B cell (primary cell): ENCODE results near the gene SLC32A1. TPM values are rescaled to one million over a fixed set of nuclear protein-coding genes. Genes with fewer than 3 reads are reported as not detected.

Experiments used
- ATAC-seq: fragments of 200-7000 bp; cut with Tn5 transposase; one replicate; pipeline ENCODE4 v1.10.0; 2021; ENCODE audit warnings: low read depth, mild to moderate bottlenecking, moderate number of reproducible peaks, moderate library complexity
- CTCF ChIA-PET: fragments of 350-600 bp; sonication (Branson Sonifier 250); formaldehyde crosslinking; loops from one replicate; lab custom pipeline; 2021; ENCODE audit warnings: antibody characterized with exemption, inconsistent platforms; lab: Charles Lee
- POLR2A ChIA-PET: fragments of 350-600 bp; sonication (Branson Sonifier 250); formaldehyde crosslinking; loops from one replicate; lab custom pipeline; 2021; ENCODE audit warnings: antibody characterized with exemption; lab: Charles Lee
- DNase-seq: peaks from one replicate; pipeline ENCODE4 v3.0.0; 2013
- H2AFZ ChIP-seq: 2 replicates; pipeline ENCODE4 v1.6.1; 2012; ENCODE audit warnings: mild to moderate bottlenecking, low read depth, low read length; ENCODE audit not compliant: insufficient read depth, poor library complexity, severe bottlenecking
- H3K27ac ChIP-seq, 2 donors: 1 replicate in 1 of 2; 2 replicates in 1 of 2; pipeline ENCODE4 v1.5.1; 2012 to 2013; ENCODE audit warnings: low read length in 2 of 2, mild to moderate bottlenecking in 2 of 2, moderate library complexity in 1 of 2
- H3K27me3 ChIP-seq, 4 experiments: fragments of 200-600 bp in 1 of 4; sonication (generic) in 1 of 4; replicated peaks in 1 of 4; 1 replicate in 2 of 4; 2 replicates in 2 of 4; pipeline versions ENCODE4 v1.6.1 to v1.7.0; 2013 to 2016; ENCODE audit warnings: low read length in 3 of 4, mild to moderate bottlenecking in 2 of 4, mixed read lengths in 1 of 4, moderate library complexity in 1 of 4; ENCODE audit not compliant: insufficient read depth in 4 of 4, control insufficient read depth in 3 of 4; ENCODE audit errors: control extremely low read depth in 1 of 4
- H3K36me3 ChIP-seq, 2 experiments: replicated peaks in 1 of 2; 1 replicate in 1 of 2; 2 replicates in 1 of 2; pipeline versions ENCODE4 v1.6.1 to v1.7.1; 2013; ENCODE audit warnings: low read length in 1 of 2; ENCODE audit not compliant: insufficient read depth in 2 of 2, control insufficient read depth in 1 of 2; ENCODE audit errors: control extremely low read depth in 1 of 2, extremely low read depth in 1 of 2
- H3K4me1 ChIP-seq, 2 donors: fragments of 200-600 bp in 1 of 2; sonication (generic) in 1 of 2; 1 replicate in 1 of 2; 2 replicates in 1 of 2; pipeline versions ENCODE4 v1.5.1 to v1.6.1; 2013 to 2017; ENCODE audit warnings: low read length in 2 of 2; ENCODE audit not compliant: control insufficient read depth in 2 of 2, insufficient read depth in 2 of 2
- H3K4me2 ChIP-seq: replicated peaks from 2 replicates; pipeline ENCODE3; 2012; ENCODE audit warnings: mild to moderate bottlenecking, low read depth, low read length; ENCODE audit not compliant: poor library complexity, severe bottlenecking
- H3K4me3 ChIP-seq, 5 experiments: fragments of 200-600 bp in 1 of 5; sonication (generic) in 1 of 5; 1 replicate in 3 of 5; 2 replicates in 2 of 5; pipeline versions ENCODE4 v1.5.1 to v1.7.0; 2011 to 2016; ENCODE audit warnings: low read length in 4 of 5, mild to moderate bottlenecking in 4 of 5, low read depth in 2 of 5, control low read depth in 1 of 5, moderate library complexity in 1 of 5; ENCODE audit not compliant: insufficient read depth in 1 of 5; ENCODE audit errors: control extremely low read depth in 1 of 5, extremely low read depth in 1 of 5
- H3K79me2 ChIP-seq: fragments of 200-600 bp; sonication (generic); one replicate; pipeline ENCODE4 v1.6.0; 2016; ENCODE audit warnings: low read length; ENCODE audit not compliant: control insufficient read depth, insufficient read depth
- H3K9ac ChIP-seq: fragments of 200-600 bp; sonication (generic); 2 replicates; pipeline ENCODE4 v1.6.1; 2017; ENCODE audit warnings: mild to moderate bottlenecking, low read length, moderate library complexity
- H3K9me3 ChIP-seq, 3 donors: one replicate each; pipeline versions ENCODE4 v1.6.1 to v1.7.1; 2013; ENCODE audit warnings: low read length in 2 of 3; ENCODE audit not compliant: control insufficient read depth in 2 of 3, insufficient read depth in 1 of 3; ENCODE audit errors: control extremely low read depth in 1 of 3
- H4K20me1 ChIP-seq: 2 replicates; pipeline ENCODE4 v1.6.0; 2012; ENCODE audit warnings: mild to moderate bottlenecking, low read length; ENCODE audit not compliant: insufficient read depth, control insufficient read depth, poor library complexity, severe bottlenecking
- H3K27ac Mint-ChIP-seq: one replicate; pipeline ENCODE4 v1.8.0; 2021; ENCODE audit warnings: mixed read lengths
- H3K27me3 Mint-ChIP-seq: one replicate; pipeline ENCODE4 v1.8.0; 2021; ENCODE audit warnings: mixed read lengths
- H3K4me1 Mint-ChIP-seq: one replicate; pipeline ENCODE4 v1.8.0; 2021; ENCODE audit warnings: mixed read lengths
- H3K4me3 Mint-ChIP-seq: one replicate; pipeline ENCODE4 v1.8.0; 2021; ENCODE audit warnings: mixed read lengths
- H3K9me3 Mint-ChIP-seq: one replicate; pipeline ENCODE4 v1.8.0; 2022; ENCODE audit warnings: mixed read lengths; ENCODE audit not compliant: insufficient read depth
- EZH2 ChIP-seq: IDR thresholded peaks from 2 replicates; pipeline ENCODE4 v1.6.1; 2012; ENCODE audit warnings: borderline replicate concordance, low read depth, mild to moderate bottlenecking, moderate library complexity, low read length; ENCODE audit not compliant: insufficient read depth, poor library complexity, severe bottlenecking
- whole genome bisulfite sequencing: methylation state at CpG from one replicate; pipeline ENCODE4 v1.1.5; 2013; ENCODE audit warnings: missing lambda C conversion rate; ENCODE audit not compliant: insufficient coverage; 5-methylcytosine and 5-hydroxymethylcytosine counted together
- intact Hi-C: fragments of 100-400 bp; cut with micrococcal nuclease; formaldehyde crosslinking; loops from one replicate; pipeline ENCODE4 v1.10.0; 2022
- polyA plus RNA-seq: library from polyadenylated mRNA; depleted of rRNA; stranded (reverse); fragments of >200 nt; gene quantifications from 2 replicates; pipeline ENCODE4 v1.2.3, GENCODE V29; 2012
- total RNA-seq, 2 donors: library from RNA; stranded (reverse); fragments of 120-200 nt in 1 of 2; gene quantifications; 1 replicate in 1 of 2; 2 replicates in 1 of 2; pipeline versions ENCODE4 v1.2.3 to v1.2.4, GENCODE V29; 2013 to 2022
- TF ChIP-seq, protein P1 (sequence below): fragments of 200-600 bp; IDR thresholded peaks from one replicate; pipeline ENCODE4 v1.8.0; 2022; ENCODE audit warnings: antibody characterized with exemption, mild to moderate bottlenecking

The SLC32A1 gene
- total and polyA plus RNA-seq, 2 donors (not counting 1 experiment from before 2014, with no cell fraction given): not detected

DNA sequence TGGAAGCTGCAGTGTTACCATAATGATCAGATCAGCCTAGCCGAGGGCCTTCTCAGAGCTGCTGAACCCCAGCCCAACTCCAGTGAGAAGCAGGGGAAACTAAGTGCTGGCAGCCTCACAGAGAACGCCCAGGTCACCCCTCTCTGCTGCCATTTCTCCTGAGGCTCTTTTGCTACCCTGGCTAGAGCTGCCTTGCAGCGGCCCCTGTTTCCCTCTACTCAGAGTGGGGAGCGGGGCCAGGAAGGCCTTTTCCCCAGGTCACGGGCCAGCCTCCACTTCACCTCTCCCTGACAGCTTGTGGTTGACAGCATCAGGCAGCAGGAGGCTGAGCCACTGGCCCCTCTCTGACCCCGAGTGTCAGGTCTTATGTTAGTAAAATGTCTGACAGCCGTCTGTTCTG lies 46.7 kb downstream of the SLC32A1 start:
- intact Hi-C loops: no loop called here
- H3K9me3 ChIP-seq: peaks cover 2 to 8% (median 6%) of the 10 kb centered on the region in 3 donors
- H3K4me1 Mint-ChIP-seq: peaks cover 2% of the 10 kb centered on the region
- no peaks in the 10 kb centered on the region for H4K20me1 ChIP-seq
- no peak overlapping the region for H3K4me2 ChIP-seq
- no peaks in the 10 kb centered on the region for H3K27me3 ChIP-seq
- no peak overlapping the region for H2AFZ ChIP-seq
- no peak overlapping the region for H3K9ac ChIP-seq
- no peak overlapping the region for H3K27ac ChIP-seq
- H3K27ac Mint-ChIP-seq: no peak overlapping the region
- CTCF ChIA-PET: interaction anchor here (1.6 kb wide), 1 partner anchor 122 kb away, joined by 5 read pairs; no protein-coding TSS in a partner anchor
- WGBS: 90% methylated on average over 4 of the region's 7 CpGs
- no peaks in the 10 kb centered on the region for H3K27me3 Mint-ChIP-seq
- H3K79me2 ChIP-seq: no peaks in the 10 kb centered on the region
- peaks cover 8% of the 10 kb centered on the region for H3K9me3 Mint-ChIP-seq
- POLR2A ChIA-PET: no interaction called here
- DNase-seq: no peak
- H3K36me3 ChIP-seq: peaks cover 2 to 62% of the 10 kb centered on the region in 2 experiments
- no peak overlapping the region for H3K4me3 Mint-ChIP-seq
- H3K4me3 ChIP-seq: no peak overlapping the region
- no peaks in the 10 kb centered on the region for H3K4me1 ChIP-seq
- TF ChIP-seq EZH2: no peak
- TF ChIP-seq, protein P1, sequence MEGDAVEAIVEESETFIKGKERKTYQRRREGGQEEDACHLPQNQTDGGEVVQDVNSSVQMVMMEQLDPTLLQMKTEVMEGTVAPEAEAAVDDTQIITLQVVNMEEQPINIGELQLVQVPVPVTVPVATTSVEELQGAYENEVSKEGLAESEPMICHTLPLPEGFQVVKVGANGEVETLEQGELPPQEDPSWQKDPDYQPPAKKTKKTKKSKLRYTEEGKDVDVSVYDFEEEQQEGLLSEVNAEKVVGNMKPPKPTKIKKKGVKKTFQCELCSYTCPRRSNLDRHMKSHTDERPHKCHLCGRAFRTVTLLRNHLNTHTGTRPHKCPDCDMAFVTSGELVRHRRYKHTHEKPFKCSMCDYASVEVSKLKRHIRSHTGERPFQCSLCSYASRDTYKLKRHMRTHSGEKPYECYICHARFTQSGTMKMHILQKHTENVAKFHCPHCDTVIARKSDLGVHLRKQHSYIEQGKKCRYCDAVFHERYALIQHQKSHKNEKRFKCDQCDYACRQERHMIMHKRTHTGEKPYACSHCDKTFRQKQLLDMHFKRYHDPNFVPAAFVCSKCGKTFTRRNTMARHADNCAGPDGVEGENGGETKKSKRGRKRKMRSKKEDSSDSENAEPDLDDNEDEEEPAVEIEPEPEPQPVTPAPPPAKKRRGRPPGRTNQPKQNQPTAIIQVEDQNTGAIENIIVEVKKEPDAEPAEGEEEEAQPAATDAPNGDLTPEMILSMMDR: no peak
- no peak for ATAC-seq

DNA sequence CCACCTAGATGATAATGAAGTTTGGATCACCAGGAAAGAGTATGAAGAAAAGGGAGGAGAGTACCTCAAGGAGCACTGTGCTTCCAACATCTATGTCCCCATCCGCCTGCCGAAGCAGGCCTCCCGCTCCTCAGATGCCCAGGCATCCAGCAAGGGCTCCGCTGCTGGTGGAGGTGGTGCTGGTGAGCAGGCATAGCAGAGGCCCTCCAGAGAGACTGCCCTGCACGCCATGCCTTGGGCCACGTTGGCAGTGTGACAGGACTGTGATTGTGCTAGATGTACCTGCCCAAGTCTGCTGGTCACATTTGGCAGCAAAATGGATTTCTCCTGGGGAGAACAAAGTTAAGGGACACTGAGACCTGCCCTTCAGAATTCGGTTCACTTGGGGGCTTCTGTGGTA lies 47.3 kb downstream of the SLC32A1 start:
- H3K36me3 ChIP-seq: peaks cover 2 to 57% of the 10 kb centered on the region in 2 experiments
- H2AFZ ChIP-seq: no peak overlapping the region
- no peak overlapping the region for H3K9ac ChIP-seq
- no peaks in the 10 kb centered on the region for H4K20me1 ChIP-seq
- TF ChIP-seq, protein P1: no peak
- no peak for TF ChIP-seq EZH2
- Mint-ChIP-seq H3K27me3 (no peaks in the 10 kb centered on the region), H3K9me3 (peaks cover 8% of the 10 kb centered on the region), H3K27ac (no peak overlapping the region), H3K4me3 (no peak overlapping the region), H3K4me1 (peaks cover 5% of the 10 kb centered on the region)
- H3K27me3 ChIP-seq: no peaks in the 10 kb centered on the region
- POLR2A ChIA-PET: no interaction called here
- H3K79me2 ChIP-seq: no peaks in the 10 kb centered on the region
- no peak for DNase-seq
- no peaks in the 10 kb centered on the region for H3K4me1 ChIP-seq
- H3K4me3 ChIP-seq: no peak overlapping the region
- no peak overlapping the region for H3K4me2 ChIP-seq
- intact Hi-C loops: no loop called here
- WGBS: 93% methylated on average over 7 of the region's 7 CpGs
- H3K9me3 ChIP-seq: peaks cover 2 to 8% (median 6%) of the 10 kb centered on the region in 3 donors
- H3K27ac ChIP-seq: no peak overlapping the region
- CTCF ChIA-PET: no interaction called here
- no peak for ATAC-seq
